ENCODE data around the gene ACOXL. TPM values are rescaled to one million over a fixed set of nuclear protein-coding genes. Genes with fewer than 3 reads are reported as not detected.

The ACOXL gene
- total RNA-seq, 2 donors from 2014 or later: 11.7 to 12.3 TPM

GRCh38 chr2:111037128-111037527 lies 304.8 kb downstream of the ACOXL start:
- no peaks in the 10 kb centered on the region for H3K9me3 ChIP-seq (ENCODE audit: control insufficient read depth, low read length)
- Mint-ChIP-seq H3K27me3 (ENCODE audit: insufficient read depth) (no peaks in the 10 kb centered on the region), H3K9me3 (no peaks in the 10 kb centered on the region), H3K4me1 (no peaks in the 10 kb centered on the region), H3K4me3 (no peak overlapping the region), H3K36me3 (ENCODE audit: low read depth) (peaks cover 5% of the 10 kb centered on the region), H3K27ac (no peak overlapping the region)
- H3K27me3 ChIP-seq (ENCODE audit: control insufficient read depth, insufficient read depth, low read length, poor library complexity, severe bottlenecking): no peaks in the 10 kb centered on the region
- no peak for TF ChIP-seq CTCF (conservative IDR thresholded peaks at IDR 0.05)
- H3K4me3 ChIP-seq (ENCODE audit: low read length): no peak overlapping the region
- no peak overlapping the region for H3K27ac ChIP-seq (ENCODE audit: low read depth, low read length)
- no peak for DNase-seq
- 85 to 89% methylated on average over 1 to 3 of the region's 3 CpGs for WGBS, 2 experiments (ENCODE audit: insufficient coverage in 1 of 2, insufficient read length in 1 of 2)
- H3K9ac ChIP-seq (ENCODE audit: extremely low read depth, low read length, poor library complexity, severe bottlenecking): no peak overlapping the region
- no peaks in the 10 kb centered on the region for H3K4me1 ChIP-seq (ENCODE audit: control insufficient read depth, insufficient read depth, low read length)
- no peaks in the 10 kb centered on the region for H3K36me3 ChIP-seq (ENCODE audit: control insufficient read depth, insufficient read depth, low read length)

- 92 to 93% methylated on average over 4 to 5 of the region's 5 CpGs for WGBS, 2 experiments (ENCODE audit: insufficient coverage in 1 of 2, insufficient read length in 1 of 2)
- H3K4me1 ChIP-seq (ENCODE audit: control insufficient read depth, insufficient read depth, low read length): no peaks in the 10 kb centered on the region
- no peak overlapping the region for H3K27ac ChIP-seq (ENCODE audit: low read depth, low read length)
- Mint-ChIP-seq H3K4me3 (no peak overlapping the region), H3K9me3 (no peaks in the 10 kb centered on the region), H3K4me1 (no peaks in the 10 kb centered on the region), H3K27ac (no peak overlapping the region), H3K36me3 (ENCODE audit: low read depth) (no peaks in the 10 kb centered on the region), H3K27me3 (ENCODE audit: insufficient read depth) (no peaks in the 10 kb centered on the region)
- no peaks in the 10 kb centered on the region for H3K9me3 ChIP-seq (ENCODE audit: control insufficient read depth, low read length)
- H3K4me3 ChIP-seq (ENCODE audit: low read length): no peak overlapping the region
- H3K36me3 ChIP-seq (ENCODE audit: control insufficient read depth, insufficient read depth, low read length): no peaks in the 10 kb centered on the region
- no peak for TF ChIP-seq CTCF (conservative IDR thresholded peaks at IDR 0.05)
- no peak for DNase-seq
- H3K27me3 ChIP-seq (ENCODE audit: control insufficient read depth, insufficient read depth, low read length, poor library complexity, severe bottlenecking): no peaks in the 10 kb centered on the region
- H3K9ac ChIP-seq (ENCODE audit: extremely low read depth, low read length, poor library complexity, severe bottlenecking): no peak overlapping the region
These were observed 307.4 kb downstream of the ACOXL start for GRCh38 chr2:111039628-111040383.

- no peak for TF ChIP-seq CTCF (conservative IDR thresholded peaks at IDR 0.05)
- no peak overlapping the region for H3K4me3 ChIP-seq (ENCODE audit: low read length)
- peak; percentile 33 for DNase-seq
- no peaks in the 10 kb centered on the region for H3K9me3 ChIP-seq (ENCODE audit: control insufficient read depth, low read length)
- no peaks in the 10 kb centered on the region for H3K36me3 ChIP-seq (ENCODE audit: control insufficient read depth, insufficient read depth, low read length)
- no peak overlapping the region for H3K27ac ChIP-seq (ENCODE audit: low read depth, low read length)
- Mint-ChIP-seq H3K36me3 (ENCODE audit: low read depth) (peaks cover 1% of the 10 kb centered on the region), H3K27me3 (ENCODE audit: insufficient read depth) (no peaks in the 10 kb centered on the region), H3K27ac (no peak overlapping the region), H3K4me1 (no peaks in the 10 kb centered on the region), H3K4me3 (no peak overlapping the region), H3K9me3 (no peaks in the 10 kb centered on the region)
- no peaks in the 10 kb centered on the region for H3K27me3 ChIP-seq (ENCODE audit: control insufficient read depth, insufficient read depth, low read length, poor library complexity, severe bottlenecking)
- 80 to 91% methylated on average over 6 to 12 of the region's 12 CpGs for WGBS, 2 experiments (ENCODE audit: insufficient coverage in 1 of 2, insufficient read length in 1 of 2)
- no peak overlapping the region for H3K9ac ChIP-seq (ENCODE audit: extremely low read depth, low read length, poor library complexity, severe bottlenecking)
- H3K4me1 ChIP-seq (ENCODE audit: control insufficient read depth, insufficient read depth, low read length): no peaks in the 10 kb centered on the region
These were observed 309.2 kb downstream of the ACOXL start for GRCh38 chr2:111041398-111042202.
